Vagina (tissue), 2 donors: ENCODE results near the gene IL1RAPL1.

Experiments used
- POLR2A ChIP-seq, 2 donors: fragments of 450-650 bp; IDR thresholded peaks; one replicate each; pipeline ENCODE4 v1.6.1; 2017; ENCODE audit warnings: antibody characterized with exemption in 2 of 2, mild to moderate bottlenecking in 2 of 2, moderate library complexity in 2 of 2
- TF ChIP-seq, protein P1 (sequence below), 3 experiments: fragments of 450-650 bp in 2 of 3; fragments of 200-600 bp in 1 of 3; sonication (generic) in 1 of 3; IDR thresholded peaks; one replicate each; pipeline ENCODE4 v1.5.1; 2017 to 2019; ENCODE audit warnings: antibody characterized with exemption in 3 of 3, mild to moderate bottlenecking in 2 of 3, moderate library complexity in 2 of 3

DNA sequence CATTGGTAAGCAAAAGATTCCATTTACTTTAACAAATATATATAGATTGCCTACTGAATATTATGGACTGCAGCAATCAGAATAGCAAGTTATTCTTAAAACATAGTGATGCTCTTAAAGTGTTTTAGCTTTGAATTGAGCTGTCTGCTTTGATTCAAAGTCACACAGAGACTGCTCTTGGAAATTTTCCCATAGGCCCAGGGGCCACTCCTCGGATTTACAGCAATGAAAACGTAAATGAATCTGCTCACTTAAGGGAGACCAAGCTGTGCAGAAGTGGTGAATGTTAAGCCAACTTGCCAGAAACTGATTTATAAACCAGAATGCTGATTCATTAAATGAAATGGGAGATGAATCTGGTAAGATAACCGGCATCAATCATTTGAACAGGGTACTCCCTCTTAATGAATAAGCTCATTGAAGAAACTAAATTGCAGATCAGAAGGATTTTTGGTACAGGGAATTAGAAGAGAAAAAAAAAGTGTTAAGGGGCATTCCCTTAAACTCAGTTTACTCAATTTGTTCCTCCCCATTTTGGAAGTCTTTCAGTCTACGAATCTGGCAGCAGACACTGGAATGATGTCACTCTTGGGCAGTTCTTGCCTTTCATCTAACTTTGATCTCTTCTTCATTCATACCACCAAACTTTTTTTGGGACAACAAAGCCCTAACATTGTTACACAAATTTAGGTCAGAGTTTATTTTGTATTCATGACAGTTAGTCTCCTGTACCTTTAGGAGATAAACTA is 1264.8 kb downstream of the IL1RAPL1 start:
- TF ChIP-seq POLR2A (IDR thresholded peaks at IDR 0.05), result no peak
- TF ChIP-seq, protein P1, sequence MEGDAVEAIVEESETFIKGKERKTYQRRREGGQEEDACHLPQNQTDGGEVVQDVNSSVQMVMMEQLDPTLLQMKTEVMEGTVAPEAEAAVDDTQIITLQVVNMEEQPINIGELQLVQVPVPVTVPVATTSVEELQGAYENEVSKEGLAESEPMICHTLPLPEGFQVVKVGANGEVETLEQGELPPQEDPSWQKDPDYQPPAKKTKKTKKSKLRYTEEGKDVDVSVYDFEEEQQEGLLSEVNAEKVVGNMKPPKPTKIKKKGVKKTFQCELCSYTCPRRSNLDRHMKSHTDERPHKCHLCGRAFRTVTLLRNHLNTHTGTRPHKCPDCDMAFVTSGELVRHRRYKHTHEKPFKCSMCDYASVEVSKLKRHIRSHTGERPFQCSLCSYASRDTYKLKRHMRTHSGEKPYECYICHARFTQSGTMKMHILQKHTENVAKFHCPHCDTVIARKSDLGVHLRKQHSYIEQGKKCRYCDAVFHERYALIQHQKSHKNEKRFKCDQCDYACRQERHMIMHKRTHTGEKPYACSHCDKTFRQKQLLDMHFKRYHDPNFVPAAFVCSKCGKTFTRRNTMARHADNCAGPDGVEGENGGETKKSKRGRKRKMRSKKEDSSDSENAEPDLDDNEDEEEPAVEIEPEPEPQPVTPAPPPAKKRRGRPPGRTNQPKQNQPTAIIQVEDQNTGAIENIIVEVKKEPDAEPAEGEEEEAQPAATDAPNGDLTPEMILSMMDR (IDR thresholded peaks at IDR 0.05), result no peak
